DOHH2 (cell line): Measurements from ENCODE around the gene CDKN1A.

Experiments used
- H3F3A ChIP-seq: fragments of 200-600 bp; sonication (generic), shearing (Covaris generic); 2 replicates; pipeline ENCODE4 v1.6.0; 2016; ENCODE audit warnings: antibody characterized with exemption, mild to moderate bottlenecking; ENCODE audit not compliant: control insufficient read depth, insufficient read depth
- H3K27ac ChIP-seq: fragments of 200-600 bp; sonication (generic); 2 replicates; pipeline ENCODE4 v1.5.1; 2014; ENCODE audit warnings: low read depth, mild to moderate bottlenecking, low read length, moderate library complexity
- H3K27me3 ChIP-seq: fragments of 200-600 bp; sonication (generic); 2 replicates; pipeline ENCODE4 v1.6.1; 2014; ENCODE audit warnings: mild to moderate bottlenecking, low read length, mixed read lengths; ENCODE audit not compliant: control insufficient read depth
- H3K36me3 ChIP-seq: fragments of 200-600 bp; sonication (generic); 2 replicates; pipeline ENCODE4 v1.6.1; 2014; ENCODE audit warnings: mild to moderate bottlenecking, low read length, moderate library complexity, mixed read lengths; ENCODE audit not compliant: control insufficient read depth
- H3K4me1 ChIP-seq: fragments of 200-600 bp; sonication (generic); 2 replicates; pipeline ENCODE4 v1.6.1; 2014; ENCODE audit warnings: mild to moderate bottlenecking, low read length, mixed read lengths; ENCODE audit not compliant: control insufficient read depth
- H3K4me2 ChIP-seq: fragments of 200-600 bp; sonication (generic); 2 replicates; pipeline ENCODE4 v1.6.0; 2014; ENCODE audit warnings: mild to moderate bottlenecking, low read length, moderate library complexity
- H3K4me3 ChIP-seq: fragments of 200-600 bp; sonication (generic); 2 replicates; pipeline ENCODE4 v1.5.1; 2014; ENCODE audit warnings: mild to moderate bottlenecking, low read length, mixed read lengths
- H3K79me2 ChIP-seq: fragments of 200-600 bp; sonication (generic); 2 replicates; pipeline ENCODE4 v1.6.1; 2014; ENCODE audit warnings: mild to moderate bottlenecking, low read length, mixed read lengths; ENCODE audit not compliant: control insufficient read depth
- H3K9me2 ChIP-seq: fragments of 200-600 bp; sonication (generic); replicated peaks from 2 replicates; pipeline ENCODE4 v1.6.1; 2014; ENCODE audit warnings: mild to moderate bottlenecking, low read length, mixed read lengths; ENCODE audit not compliant: control insufficient read depth
- H3K9me3 ChIP-seq: fragments of 200-600 bp; sonication (generic); 2 replicates; pipeline ENCODE4 v1.6.1; 2014; ENCODE audit warnings: antibody characterized with exemption, low read length, mixed read lengths; ENCODE audit not compliant: control insufficient read depth, insufficient read depth
- H4K20me1 ChIP-seq: fragments of 200-600 bp; sonication (generic); 2 replicates; pipeline ENCODE4 v1.6.0; 2014; ENCODE audit warnings: low read depth, mild to moderate bottlenecking, antibody characterized with exemption, low read length, moderate library complexity; ENCODE audit not compliant: control insufficient read depth, insufficient read depth
- EZH2phosphoT487 ChIP-seq: fragments of 200-600 bp; sonication (generic); IDR thresholded peaks from 2 replicates; pipeline ENCODE4 v1.6.1; 2017; ENCODE audit warnings: borderline replicate concordance, mild to moderate bottlenecking, antibody characterized with exemption, low read length, moderate library complexity, mixed read lengths
- TF ChIP-seq, protein P1 (sequence below): fragments of 200-600 bp; sonication (generic); IDR thresholded peaks from one replicate; pipeline ENCODE4 v1.5.1; 2014; ENCODE audit warnings: antibody characterized with exemption, mild to moderate bottlenecking, low read depth, low read length; ENCODE audit not compliant: poor library complexity, severe bottlenecking

Gene CDKN1A

GRCh38 chr6:36662827-36663256 is 15.7 kb upstream of the CDKN1A start:
- no peak for TF ChIP-seq EZH2phosphoT487
- TF ChIP-seq, protein P1, sequence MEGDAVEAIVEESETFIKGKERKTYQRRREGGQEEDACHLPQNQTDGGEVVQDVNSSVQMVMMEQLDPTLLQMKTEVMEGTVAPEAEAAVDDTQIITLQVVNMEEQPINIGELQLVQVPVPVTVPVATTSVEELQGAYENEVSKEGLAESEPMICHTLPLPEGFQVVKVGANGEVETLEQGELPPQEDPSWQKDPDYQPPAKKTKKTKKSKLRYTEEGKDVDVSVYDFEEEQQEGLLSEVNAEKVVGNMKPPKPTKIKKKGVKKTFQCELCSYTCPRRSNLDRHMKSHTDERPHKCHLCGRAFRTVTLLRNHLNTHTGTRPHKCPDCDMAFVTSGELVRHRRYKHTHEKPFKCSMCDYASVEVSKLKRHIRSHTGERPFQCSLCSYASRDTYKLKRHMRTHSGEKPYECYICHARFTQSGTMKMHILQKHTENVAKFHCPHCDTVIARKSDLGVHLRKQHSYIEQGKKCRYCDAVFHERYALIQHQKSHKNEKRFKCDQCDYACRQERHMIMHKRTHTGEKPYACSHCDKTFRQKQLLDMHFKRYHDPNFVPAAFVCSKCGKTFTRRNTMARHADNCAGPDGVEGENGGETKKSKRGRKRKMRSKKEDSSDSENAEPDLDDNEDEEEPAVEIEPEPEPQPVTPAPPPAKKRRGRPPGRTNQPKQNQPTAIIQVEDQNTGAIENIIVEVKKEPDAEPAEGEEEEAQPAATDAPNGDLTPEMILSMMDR, result no peak
- Histone ChIP-seq H3K27me3 (peaks cover 13% of the 10 kb centered on the region), H4K20me1 (no peaks in the 10 kb centered on the region), H3K9me2 (no peaks in the 10 kb centered on the region), H3K4me2 (peak overlapping the region; percentile 80), H3K36me3 (no peaks in the 10 kb centered on the region), H3K27ac (peak overlapping the region; percentile 17; the same call in 1 of the 2 replicates), H3K4me1 (peaks cover 100% of the 10 kb centered on the region), H3K4me3 (peak overlapping the region; percentile 37), H3K79me2 (no peaks in the 10 kb centered on the region), H3K9me3 (no peaks in the 10 kb centered on the region), H3F3A (peaks cover 13% of the 10 kb centered on the region)

GRCh38 chr6:36663504-36664446 is 14.7 kb upstream of the CDKN1A start:
- peak overlapping the region; percentile 80 for H3K4me2 ChIP-seq
- H4K20me1 ChIP-seq, result no peaks in the 10 kb centered on the region
- H3K27ac ChIP-seq, result no peak overlapping the region; the same call in 1 of the 2 replicates
- peaks cover 98% of the 10 kb centered on the region for H3K4me1 ChIP-seq
- peaks cover 8% of the 10 kb centered on the region for H3K27me3 ChIP-seq
- no peaks in the 10 kb centered on the region for H3K36me3 ChIP-seq
- H3F3A ChIP-seq, result peaks cover 13% of the 10 kb centered on the region
- H3K9me2 ChIP-seq, result no peaks in the 10 kb centered on the region
- TF ChIP-seq, protein P1, result no peak
- no peak for TF ChIP-seq EZH2phosphoT487
- H3K79me2 ChIP-seq, result no peaks in the 10 kb centered on the region
- H3K4me3 ChIP-seq, result peak overlapping the region; percentile 37
- no peaks in the 10 kb centered on the region for H3K9me3 ChIP-seq

- Histone ChIP-seq H3K79me2 (no peaks in the 10 kb centered on the region), H3K4me1 (peaks cover 90% of the 10 kb centered on the region), H3K27ac (peak overlapping the region; percentile 36), H3K4me2 (peak overlapping the region; percentile 80), H3F3A (peaks cover 13% of the 10 kb centered on the region), H3K27me3 (peaks cover 5% of the 10 kb centered on the region), H3K9me3 (no peaks in the 10 kb centered on the region), H3K4me3 (peak overlapping the region; percentile 58), H3K36me3 (no peaks in the 10 kb centered on the region), H3K9me2 (no peaks in the 10 kb centered on the region), H4K20me1 (no peaks in the 10 kb centered on the region)
- no peak for TF ChIP-seq EZH2phosphoT487
- TF ChIP-seq, protein P1, result no peak
Measured at GRCh38 chr6:36665180-36665579, 13.3 kb upstream of the CDKN1A start.
